Activated CD4-positive, alpha-beta T cell treated with anti-CD3 and anti-CD28 coated beads, Interleukin-2, amount 50 U/mL, for 48 hours (primary cell): ENCODE data around the gene MYH9.

Experiments used
- DNase-seq, 2 experiments: peaks; one replicate each; pipeline ENCODE4 v3.0.0-alpha.2; 2020

The MYH9 gene

DNA sequence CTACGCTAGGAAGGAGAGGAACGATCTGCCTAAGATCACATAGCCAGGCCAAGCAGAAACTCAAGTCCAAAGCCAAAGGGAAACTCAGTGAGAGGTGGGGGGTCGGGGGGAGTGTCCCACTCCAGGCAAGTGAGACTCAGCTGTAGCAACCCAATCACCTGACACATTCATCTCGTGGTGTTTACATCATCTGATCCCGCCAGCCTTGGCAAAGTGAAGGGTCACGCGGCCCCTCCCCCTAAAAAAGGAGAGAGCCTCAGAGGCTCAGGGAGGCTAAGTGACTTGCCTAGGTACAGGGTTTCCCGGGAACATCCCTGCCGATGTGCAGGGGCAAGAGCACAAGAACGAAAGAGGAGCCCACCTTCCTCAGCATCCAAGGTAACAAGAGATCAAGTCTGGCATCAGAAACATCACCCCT is 21.5 kb downstream of the MYH9 start:
- no peak for DNase-seq

DNA sequence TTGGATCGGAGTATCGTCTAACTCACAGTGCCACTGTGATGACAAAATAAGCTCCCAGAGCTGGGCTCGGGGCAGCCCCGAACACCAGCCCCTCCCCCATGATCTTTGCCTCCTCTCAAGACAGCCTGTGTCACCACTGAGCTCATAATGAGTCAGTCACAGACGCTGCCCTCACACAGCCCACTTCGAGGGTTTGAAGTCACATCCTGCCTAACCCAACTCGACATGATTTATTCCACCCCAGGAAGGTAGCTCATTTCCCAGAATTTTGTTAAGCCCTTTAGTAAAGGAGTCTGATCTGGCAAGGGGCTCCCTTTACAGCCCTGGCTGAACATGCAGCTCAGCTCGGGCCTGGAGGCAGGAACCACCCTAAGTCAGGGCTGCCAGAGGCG is 22.8 kb downstream of the MYH9 start:
- DNase-seq = peak; percentile 88 to 93

DNA sequence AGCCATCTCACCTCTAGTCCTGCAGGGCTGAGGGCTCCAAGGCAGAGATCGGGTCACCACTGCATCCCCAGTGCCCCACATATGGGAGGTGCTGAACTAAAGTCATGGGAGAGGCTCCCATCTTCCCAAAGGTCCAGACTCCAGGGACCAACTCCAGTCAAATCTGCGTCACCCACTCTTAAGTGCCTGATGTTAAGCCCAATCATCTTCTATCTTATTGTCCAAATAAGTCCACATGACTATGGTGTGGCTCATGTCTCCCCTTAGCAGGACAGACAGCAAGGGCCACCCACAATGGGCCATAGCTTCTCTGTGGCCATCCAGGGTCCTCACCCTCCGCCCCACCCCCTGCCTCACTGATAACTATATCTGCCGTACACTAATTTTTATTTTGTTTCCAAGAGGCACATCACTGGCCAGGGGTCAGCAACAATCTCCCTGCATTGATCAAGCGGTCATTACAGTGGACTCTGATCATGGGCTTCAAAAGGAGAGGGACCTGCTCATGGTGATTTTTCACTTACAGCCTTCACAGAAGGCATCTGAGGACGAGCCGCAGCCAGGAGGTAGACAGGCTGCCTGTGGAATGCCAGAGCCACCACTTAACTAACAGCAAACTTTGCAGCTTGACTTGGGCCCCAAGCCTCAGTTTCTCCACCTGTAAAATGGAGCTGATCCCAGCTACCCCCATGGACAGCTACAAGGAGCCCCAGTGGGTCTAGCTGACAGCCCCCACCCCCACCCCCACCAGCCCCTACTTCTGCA is 23.3 kb downstream of the MYH9 start:
- DNase-seq = no peak

DNA sequence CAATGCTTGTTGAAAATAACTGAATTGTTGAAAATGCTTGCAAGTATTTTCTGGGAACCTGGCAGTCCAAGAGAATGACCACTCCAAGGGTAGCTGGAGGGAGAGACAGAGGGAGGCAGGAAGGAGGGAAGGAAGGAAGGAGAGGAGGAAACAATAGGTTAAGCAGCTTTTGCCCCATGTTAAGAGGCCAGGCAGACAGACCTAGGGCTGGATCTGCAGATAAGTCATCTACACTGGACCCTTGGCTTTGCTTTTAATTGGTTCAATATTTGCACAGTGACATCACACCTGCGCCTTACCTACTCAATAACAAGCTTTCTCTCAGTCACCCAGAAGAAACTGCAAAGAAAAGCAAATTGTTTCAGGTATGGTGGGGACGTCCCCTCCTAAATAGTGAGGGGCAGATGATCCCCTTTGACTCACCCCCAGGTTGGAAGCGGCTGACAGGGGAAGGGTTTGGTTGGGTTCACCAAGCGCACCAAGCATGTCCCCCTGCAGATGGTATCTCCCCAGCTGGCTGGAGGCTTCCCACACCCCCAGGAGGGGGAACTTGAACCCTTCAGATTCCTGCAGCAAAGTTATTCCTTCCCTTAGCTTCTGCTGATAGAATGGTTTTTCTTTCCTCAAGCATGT is 24.3 kb downstream of the MYH9 start:
- DNase-seq = no peak

DNA sequence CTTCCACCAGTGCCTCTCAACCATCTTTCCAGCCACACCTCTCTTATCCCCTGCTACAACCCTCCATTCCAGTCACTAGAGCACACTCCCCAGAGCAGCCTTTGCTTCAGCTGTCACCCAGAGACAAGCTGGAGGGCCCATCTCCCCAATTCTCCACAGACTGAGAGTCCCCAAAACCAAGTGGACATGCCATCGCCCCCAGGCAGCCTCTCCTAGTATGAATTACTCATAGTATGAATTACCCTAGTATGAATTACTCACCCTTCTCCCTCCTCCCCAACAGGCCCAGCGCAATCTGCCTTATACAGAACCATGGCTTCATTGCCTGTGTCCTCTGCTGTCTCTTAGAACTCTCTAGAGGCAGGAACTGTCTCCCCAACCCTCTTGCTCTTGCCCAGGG is 24.8 kb downstream of the MYH9 start:
- DNase-seq = peak; percentile 61 to 63

DNA sequence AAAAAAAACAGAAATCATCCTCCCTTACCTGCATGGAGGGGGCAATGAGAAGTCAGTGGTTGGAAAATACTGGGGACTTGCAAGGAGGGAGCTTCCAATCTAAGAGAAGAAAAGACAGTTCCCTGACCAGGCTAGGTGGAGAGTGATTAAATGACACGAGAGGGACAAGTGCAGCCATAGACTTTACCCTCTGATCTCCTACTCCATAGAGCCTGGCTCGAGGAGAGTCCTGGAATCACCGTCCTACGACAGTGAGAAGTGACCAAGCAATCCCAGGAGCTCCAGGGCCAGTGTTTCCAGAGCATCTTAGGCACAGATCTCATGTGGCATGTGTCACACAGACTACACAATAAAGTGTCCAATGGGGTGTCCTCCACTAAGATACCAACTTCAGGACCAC is 25.7 kb downstream of the MYH9 start:
- DNase-seq = no peak

DNA sequence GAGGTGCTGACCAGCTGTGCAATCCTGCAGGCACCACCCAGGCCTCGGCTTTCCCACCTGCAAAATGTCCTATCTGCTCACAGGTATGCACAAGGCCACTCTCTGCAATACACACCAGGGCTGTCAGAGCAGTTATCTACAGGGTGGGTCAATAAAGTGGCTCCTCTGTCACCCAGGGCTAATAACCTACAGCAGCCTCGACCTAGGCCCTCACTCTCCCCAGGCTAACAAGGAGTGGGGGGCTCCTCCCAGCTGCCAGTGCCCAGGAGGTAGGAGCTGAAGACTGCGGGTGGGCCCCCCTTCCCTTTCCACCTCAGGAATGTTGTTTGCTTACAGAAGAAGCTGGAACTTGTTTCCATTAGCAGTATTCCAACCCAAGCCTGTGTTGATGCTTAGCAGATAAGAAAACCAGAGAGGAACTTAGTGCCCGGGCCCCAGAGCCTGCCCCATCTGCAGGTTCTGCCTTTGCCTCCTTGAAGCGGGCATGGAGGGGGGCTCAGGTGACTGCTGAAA is 26.8 kb downstream of the MYH9 start:
- no peak for DNase-seq

DNA sequence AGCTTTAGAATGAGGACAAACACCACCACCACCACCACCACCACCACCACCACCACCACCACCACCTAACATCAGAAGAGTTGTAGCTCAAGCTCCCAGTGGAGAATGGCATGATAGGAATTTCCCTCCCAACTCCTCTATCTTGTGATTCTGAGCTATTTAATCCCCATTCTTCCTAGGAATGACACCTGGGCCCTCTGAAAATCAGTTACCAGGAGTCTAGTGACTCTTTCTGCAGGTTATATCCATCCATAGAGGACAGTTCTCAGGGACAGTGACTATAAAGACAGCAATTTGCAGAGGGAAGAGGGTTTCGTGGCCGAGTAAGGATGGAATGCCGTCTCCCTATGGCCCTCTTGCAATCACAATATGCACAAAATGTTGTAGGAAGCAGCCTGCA is 27.8 kb downstream of the MYH9 start:
- no peak for DNase-seq

DNA sequence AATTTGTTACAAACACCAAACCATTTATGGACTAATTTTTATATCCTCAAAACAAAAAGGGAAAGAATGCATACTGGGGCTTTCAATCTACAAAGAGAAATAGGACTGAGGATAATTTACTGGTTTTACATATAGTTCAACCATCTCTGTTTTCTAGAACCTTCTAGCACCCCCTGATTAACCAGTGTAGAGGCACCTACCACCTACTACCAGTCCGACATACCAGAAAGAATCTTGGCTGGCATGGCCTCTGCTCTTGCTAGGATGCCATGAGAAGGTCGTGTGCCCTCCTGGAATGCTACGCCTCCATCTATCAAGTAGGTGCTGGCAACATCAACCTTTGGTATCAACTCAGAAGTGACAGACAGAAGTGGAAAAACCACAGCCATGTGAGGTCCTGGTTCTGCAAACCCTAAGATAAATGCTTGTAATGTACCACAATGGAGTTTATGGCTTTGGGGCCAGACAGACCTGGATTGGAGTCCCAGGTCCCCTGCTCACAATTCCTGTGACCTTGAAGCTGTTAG is 28.2 kb downstream of the MYH9 start:
- no peak for DNase-seq

DNA sequence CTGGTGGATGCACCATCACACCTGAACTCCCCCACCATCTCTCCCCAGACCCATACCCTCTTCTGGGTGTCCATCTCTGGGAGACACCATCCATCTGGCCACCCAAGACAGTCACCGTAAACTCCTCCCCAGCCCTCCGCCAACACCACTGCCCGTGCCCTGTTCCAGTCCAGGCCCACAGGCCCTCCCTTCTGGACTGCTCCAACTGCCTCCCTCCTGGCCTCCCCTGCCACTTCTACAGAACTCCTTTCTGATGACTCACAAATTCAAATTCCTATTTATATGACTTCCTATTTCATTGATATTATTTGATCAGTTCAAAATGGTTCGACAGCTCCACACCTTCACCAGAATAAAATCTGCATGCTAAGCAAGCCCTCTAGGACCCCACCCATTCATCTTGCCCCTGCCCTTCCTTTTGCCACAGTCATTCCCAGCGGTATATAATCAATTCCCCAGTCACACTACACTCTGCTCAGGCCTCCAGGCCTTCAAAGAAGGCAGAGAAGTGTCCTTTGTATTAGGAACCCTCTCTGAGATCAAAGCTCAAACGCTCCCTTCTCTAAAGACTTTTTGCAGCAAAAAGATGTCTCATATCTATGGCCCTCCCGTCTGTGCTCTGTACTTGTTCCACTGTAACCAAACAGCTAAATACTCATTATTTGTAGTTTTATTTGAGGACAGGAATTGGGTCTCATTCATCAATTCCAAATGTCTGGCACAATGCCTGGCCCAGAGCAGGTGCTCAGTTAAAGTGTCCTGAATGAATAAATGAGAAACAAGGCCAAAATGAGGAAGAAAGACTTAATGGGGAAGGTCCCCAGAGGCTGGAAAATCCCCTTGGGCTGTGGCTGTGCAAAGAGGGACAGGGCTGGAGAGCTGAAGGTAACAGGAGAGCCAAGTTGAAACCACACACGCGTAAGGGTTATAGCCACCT is 29.0 kb downstream of the MYH9 start:
- no peak for DNase-seq

DNA sequence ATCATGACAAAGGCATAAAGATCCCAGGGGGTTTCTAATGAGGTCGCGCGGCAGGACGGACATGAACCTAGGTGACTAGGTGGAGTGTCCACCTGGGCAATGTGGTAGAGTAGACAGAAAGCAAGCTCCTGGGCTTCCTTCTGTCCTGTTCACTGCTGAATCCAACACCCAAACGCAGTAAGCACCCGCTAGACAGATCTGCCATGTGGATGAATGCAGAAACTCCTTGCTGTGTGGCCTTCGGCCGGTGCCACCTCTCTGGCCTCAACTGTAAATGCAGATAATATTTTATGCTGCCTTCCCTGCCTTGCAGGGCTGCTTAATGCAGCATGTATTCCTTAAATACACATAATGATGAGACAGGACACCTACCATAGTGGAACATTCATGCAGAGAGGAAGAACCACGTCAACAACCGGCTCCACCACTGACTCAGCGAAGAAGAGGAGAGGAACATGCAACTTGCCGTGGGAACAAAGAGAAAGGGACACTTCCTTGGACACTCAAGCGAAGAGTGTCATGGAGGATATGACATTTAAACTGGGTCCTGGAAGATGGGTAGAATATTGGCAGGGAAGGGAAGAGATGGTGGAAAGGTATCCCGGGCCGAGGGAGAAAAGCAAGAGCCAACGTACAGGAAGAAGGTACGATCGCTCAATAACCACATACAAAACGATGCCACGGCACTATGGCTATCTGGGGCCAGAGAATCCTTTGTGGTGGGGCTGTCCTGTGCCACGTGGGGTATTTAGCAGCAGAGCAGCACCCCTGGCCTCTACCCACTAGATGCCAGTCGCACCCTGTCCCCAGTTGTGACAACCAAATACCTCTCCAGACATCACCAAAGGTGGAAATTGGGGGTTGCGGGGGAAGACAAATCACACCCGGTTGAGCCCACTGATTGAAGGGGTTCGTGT is 30.8 kb downstream of the MYH9 start:
- DNase-seq = peak; percentile 60 to 71

DNA sequence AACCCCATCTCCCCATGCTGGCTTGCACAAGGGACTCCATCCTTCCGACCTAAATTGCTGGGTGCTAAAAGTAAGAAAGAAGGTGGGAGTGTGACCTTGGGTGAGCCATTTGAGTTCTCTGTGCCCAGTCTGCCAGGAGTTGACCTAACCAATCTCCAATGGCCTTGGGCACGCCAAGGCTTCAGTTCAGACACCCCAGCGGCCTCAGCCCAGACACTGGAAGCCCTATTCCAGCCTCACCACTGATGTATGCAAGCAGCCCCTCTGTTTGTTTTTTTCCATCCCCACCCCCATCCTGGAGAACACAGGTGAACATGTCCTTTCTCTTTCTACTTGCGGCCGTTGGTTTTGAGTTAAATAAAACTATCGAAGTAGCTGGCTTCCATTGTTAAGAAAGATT is 31.9 kb downstream of the MYH9 start:
- no peak for DNase-seq

DNA sequence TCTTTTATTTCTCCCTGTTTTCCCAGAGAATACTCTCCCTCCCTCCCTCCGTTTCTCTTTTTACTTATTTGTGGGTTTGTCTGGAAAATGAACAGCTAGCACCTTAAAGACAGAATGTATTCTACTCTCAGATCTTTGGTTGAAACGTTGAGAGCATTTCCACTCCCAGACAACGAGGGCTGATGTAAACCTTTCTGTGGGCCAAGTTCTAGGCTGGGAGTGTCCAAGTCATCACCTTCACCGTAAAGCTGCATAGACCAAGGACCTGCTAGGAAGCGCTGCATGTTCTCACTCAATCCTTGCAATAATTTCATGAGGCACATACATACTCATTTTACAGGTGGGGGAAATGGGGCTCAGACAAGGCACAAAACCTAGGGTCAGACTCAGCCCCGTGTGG is 32.4 kb downstream of the MYH9 start:
- DNase-seq = no peak

DNA sequence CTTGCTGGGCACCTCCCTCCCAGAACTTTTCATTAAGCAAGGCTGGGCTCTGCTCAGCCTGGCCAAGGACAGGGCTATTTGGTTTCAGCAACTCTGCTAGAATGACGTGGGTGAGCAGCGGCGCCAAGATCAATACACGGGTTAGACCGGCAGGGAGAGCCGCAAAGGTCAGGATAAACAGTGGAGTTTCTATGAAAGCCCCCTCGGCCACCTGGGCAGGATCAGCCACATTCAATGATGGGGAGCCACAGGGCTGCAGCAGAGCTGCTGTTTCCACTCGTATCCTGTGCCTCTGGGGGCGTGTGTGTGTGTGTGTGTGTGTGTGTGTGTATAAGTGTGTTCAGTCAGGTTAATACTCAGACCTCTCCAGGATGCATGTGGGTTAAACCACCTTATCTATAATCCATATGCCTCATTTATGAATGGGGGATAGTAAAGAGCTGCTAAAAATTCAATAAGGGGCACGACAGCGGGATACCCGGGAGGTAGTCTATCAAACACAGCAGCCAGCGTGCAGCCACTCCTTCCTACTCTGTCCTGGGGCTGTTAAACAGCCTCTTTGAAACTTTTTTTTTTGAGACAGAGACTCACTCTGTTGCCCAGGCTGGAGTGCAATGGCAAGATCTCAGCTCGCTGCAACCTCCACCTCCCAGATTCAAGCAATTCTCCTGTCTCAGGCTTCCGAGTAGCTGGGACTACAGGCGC is 34.8 kb downstream of the MYH9 start:
- DNase-seq = no peak

DNA sequence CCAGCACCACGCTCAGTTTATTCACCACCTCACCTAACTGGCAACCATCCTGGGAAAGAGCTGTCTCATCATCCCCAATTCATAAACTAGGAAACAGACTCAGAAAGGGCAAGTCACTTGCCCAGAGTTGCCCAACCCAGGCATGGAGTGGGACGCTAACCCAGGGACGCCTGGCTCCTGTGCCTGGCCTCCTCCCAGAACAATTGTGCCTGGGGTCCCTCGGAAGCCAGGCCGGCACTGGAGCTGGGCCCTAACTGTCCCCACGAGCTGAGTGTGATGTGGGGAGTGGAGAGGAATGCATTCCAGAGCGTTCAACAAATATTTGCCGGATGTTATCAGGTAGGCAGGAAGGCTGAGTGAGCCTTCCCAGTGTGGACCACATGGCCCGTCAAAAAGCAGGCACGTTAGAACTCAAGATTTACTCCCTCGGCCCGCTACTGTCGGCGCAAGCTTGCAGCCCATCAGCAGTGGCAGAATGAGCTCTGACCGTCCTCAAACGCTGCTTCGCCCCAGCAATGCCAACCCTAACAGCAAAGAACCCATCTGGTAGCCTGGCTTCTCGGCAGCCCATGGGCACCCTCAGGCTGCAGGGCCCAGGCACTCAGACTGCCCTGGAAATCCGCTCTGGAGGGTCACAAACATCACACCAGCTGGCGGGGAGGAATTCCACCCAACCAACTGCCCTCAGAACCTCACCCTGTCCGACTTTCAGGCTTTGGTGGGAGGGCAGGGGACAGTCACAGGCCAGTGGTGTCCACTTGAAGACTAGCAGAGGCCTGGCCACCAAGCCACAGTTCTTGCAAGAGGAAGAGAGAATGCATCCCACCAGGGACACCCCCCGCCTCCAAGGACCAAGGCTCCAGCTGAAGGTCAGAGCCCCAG is 35.6 kb downstream of the MYH9 start:
- no peak for DNase-seq

DNA sequence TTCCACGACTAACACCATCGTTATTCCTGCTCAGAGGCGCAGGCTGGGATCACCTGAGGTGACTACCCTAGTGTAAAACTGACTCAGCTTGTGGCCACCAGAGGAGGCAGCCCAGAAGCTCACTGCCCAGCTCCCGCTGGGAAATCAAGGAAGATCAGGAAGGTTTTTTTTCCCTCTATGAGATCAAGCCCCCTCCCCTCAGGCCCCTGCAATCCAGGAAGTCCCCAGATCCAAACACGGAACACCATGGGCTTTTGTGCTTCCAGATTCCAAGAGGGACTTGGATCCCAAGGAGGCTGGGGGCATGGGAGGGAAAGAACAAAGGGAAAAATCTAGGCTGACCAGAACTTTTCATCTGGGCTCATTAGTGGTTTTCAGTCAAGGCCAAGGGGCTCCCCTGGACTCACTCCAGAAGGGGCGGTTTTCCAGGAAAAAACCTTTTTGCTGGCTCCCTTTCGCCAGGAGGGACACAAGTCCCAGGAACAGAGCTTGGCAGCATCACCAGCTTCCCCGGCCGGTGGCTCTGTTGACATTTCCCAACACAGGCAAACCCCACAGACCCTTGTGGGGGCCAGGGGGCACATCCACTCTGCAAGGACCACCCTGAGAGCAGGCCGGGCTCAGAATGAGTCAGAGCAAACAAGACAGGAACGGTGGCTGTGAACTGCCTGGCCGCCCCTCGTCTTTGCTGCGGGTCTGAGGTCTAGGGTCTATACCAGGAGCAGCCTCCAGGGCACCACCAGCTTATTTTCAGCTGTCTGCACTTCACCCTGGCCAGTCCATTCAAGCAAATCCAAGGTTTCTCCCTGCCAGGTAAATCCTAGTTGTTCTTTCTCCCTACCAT is 36.8 kb downstream of the MYH9 start:
- no peak for DNase-seq

DNA sequence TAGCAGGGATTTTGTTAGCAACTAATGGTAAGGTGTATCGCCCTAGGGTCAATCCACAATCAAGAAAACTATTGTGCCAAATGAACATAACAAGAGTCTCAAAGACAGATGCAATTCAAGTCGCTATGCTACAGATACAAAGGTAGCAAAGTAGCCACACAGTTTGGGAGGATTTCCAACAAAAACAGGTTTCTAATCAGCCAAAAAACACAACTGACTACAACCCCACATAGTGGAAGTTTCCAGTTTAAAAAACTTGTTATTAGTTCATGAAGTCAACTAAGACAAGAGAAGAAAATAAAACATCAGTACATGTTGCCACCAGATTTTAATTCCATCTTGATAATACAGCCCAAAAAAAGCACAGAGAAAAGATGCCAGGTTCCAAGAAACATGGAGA is 38.0 kb downstream of the MYH9 start:
- no peak for DNase-seq

DNA sequence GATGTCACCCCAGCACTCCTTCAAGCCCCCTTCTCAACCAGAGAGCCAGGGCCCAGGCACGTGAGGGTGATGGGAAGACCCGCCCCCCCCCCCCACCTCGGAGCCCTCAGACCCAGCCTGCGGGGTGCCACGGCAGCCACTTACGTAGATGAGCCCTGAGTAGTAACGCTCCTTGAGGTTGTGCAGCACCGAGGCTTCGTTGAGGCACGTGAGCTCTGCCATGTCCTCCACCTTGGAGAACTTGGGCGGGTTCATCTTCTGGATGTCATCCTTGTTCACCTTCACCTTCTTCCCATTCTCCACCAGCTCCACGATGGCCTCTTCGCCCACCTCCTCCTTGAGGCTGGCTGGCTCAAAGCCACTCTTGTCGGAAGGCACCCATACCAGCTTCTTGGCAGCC is 39.0 kb downstream of the MYH9 start:
- no peak for DNase-seq

DNA sequence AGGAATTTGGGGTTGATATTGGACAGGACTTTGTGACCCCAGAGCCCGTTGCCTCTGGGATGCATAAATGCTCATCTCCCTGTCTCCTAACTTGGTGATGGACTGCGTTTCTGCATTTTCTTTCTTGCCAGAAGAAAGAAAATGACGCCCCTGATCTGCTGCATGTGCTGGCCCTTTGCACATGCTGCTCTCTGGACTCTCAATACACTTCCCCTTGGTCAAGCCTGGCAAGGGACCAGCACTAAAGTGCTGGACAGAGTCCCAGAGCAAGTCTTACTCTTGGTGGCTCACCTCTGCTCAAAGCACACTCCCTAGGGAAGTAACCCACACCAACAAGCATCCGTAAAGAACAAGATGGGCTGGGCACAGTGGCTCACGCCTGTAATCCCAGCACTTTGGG is 40.7 kb downstream of the MYH9 start:
- DNase-seq = no peak
